NCI-H82 treated with DMSO at 0.1 percent for 48 hours (cell line): Measurements from ENCODE around the gene LDHD.

Experiments
- DNase-seq: peaks from one replicate; lab custom pipeline; 2025; ENCODE audit not compliant: unreplicated experiment; lab: John Stamatoyannopoulos, UW

LDHD gene

GRCh38 chr16:75064403-75065148 is 52.0 kb downstream of the LDHD start:
- DNase-seq, result no peak

DNA sequence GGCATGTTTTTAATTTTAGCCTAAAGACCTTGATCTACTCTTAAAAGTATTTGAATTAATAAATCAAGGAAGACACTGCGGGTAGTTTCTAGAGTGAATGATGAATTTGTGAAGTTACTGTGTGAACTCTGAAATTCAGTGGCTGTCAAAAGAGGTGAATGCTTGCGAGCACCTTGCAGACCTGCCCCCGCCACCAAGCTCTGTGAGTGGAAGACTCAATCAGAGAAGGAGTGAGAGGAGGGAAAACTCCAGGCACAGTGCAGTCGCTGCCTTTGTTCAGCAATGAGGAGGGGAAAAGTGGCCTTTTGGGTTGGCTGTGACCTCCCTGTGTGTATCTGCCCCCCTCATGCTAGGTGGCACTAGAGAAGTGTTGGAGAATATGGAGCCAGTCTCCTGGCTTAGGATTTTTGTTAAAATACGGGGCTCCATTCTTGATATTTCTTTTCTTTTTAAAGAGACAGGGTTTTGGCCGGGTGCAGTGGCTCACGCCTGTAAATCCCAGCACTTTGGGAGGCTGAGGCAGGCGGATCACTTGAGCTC is 53.0 kb downstream of the LDHD start:
- no peak for DNase-seq

GRCh38 chr16:75062976-75063346 is 53.6 kb downstream of the LDHD start:
- DNase-seq, result no peak

GRCh38 chr16:75062135-75062975 is 54.2 kb downstream of the LDHD start:
- no peak for DNase-seq
